Fibroblast of lung (primary cell): ENCODE measurements around the gene XCR1. TPM values are rescaled to one million over a fixed set of nuclear protein-coding genes. Genes with fewer than 3 reads are reported as not detected.

Experiments used
- DNase-seq, 2 donors: peaks; one replicate each; pipeline versions ENCODE4 v3.0.0 to v3.0.0-alpha.2; 2010; ENCODE audit warnings: low read depth in 2 of 2
- H2AFZ ChIP-seq: 2 replicates; pipeline ENCODE4 v1.5.1; 2012; ENCODE audit warnings: low read length, control low read depth, inconsistent platforms
- H3K27ac ChIP-seq: 2 replicates; pipeline ENCODE4 v1.5.1; 2011; ENCODE audit warnings: low read length, control low read depth; ENCODE audit not compliant: insufficient read depth
- H3K27me3 ChIP-seq: 2 replicates; pipeline ENCODE4 v1.5.1; 2011; ENCODE audit warnings: mild to moderate bottlenecking, low read length; ENCODE audit not compliant: control insufficient read depth, insufficient read depth
- H3K36me3 ChIP-seq: 2 replicates; pipeline ENCODE4 v1.5.1; 2011; ENCODE audit warnings: low read length; ENCODE audit not compliant: control insufficient read depth, insufficient read depth
- H3K4me1 ChIP-seq: 2 replicates; pipeline ENCODE4 v1.5.1; 2011; ENCODE audit warnings: low read length; ENCODE audit not compliant: control insufficient read depth, insufficient read depth; ENCODE audit errors: extremely low read depth
- H3K4me2 ChIP-seq: 2 replicates; pipeline ENCODE4 v1.5.1; 2011; ENCODE audit warnings: low read length, control low read depth; ENCODE audit not compliant: insufficient read depth; ENCODE audit errors: extremely low read depth
- H3K4me3 ChIP-seq, 4 experiments: fragments of 200-600 bp in 1 of 4; sonication (generic) in 1 of 4; replicated peaks in 1 of 4; 2 replicates each; pipeline ENCODE4 v1.5.1; 2011 to 2016; ENCODE audit warnings: low read length in 4 of 4, low read depth in 3 of 4, mild to moderate bottlenecking in 3 of 4, control low read depth in 2 of 4, inconsistent platforms in 1 of 4, mixed read lengths in 1 of 4; ENCODE audit not compliant: insufficient read depth in 1 of 4; ENCODE audit errors: control extremely low read depth in 1 of 4
- H3K79me2 ChIP-seq: 2 replicates; pipeline ENCODE4 v1.5.1; 2012; ENCODE audit warnings: mild to moderate bottlenecking, low read length, inconsistent platforms; ENCODE audit not compliant: control insufficient read depth, insufficient read depth
- H3K9ac ChIP-seq: 2 replicates; pipeline ENCODE4 v1.5.1; 2011; ENCODE audit warnings: mild to moderate bottlenecking, low read length, control low read depth; ENCODE audit not compliant: insufficient read depth
- H3K9me3 ChIP-seq: 2 replicates; pipeline ENCODE4 v1.5.1; 2012; ENCODE audit warnings: low read depth, low read length; ENCODE audit not compliant: control insufficient read depth, insufficient read depth
- H4K20me1 ChIP-seq: 2 replicates; pipeline ENCODE4 v1.5.1; 2011; ENCODE audit warnings: low read length; ENCODE audit not compliant: control insufficient read depth, insufficient read depth; ENCODE audit errors: extremely low read depth
- CTCF ChIP-seq, 2 donors: IDR thresholded peaks in 1 of 2; conservative IDR thresholded peaks in 1 of 2; 1 replicate in 1 of 2; 2 replicates in 1 of 2; pipeline ENCODE4 v1.5.1; 2011 to 2012; ENCODE audit warnings: low read length in 2 of 2, control low read depth in 1 of 2, inconsistent platforms in 1 of 2, low read depth in 1 of 2, mild to moderate bottlenecking in 1 of 2
- EZH2 ChIP-seq: IDR thresholded peaks from 2 replicates; pipeline ENCODE4 v1.5.1; 2012; ENCODE audit warnings: low read length, control low read depth, mild to moderate bottlenecking; ENCODE audit errors: missing control alignments
- polyA plus RNA-seq, 2 donors: library from polyadenylated mRNA; depleted of rRNA in 1 of 2; stranded (reverse) in 1 of 2; unstranded in 1 of 2; fragments of >200 nt; gene quantifications; 2 replicates each; pipeline ENCODE4 v1.2.1, GENCODE V29; 2011 to 2012; ENCODE audit warnings: missing spikeins in 1 of 2
- total RNA-seq: library from RNA; depleted of rRNA; stranded (reverse); fragments of >200 nt; gene quantifications from 2 replicates; pipeline ENCODE4 v1.2.1, GENCODE V29; 2014

XCR1 gene
- total and polyA plus RNA-seq, 2 donors (not counting 1 experiment from before 2014, with no cell fraction given), result under 0.01 to 0.01 TPM

GRCh38 chr3:45978006-45978761, 49.1 kb downstream of the XCR1 start:
- H3K9me3 ChIP-seq, result no peaks in the 10 kb centered on the region
- no peak overlapping the region for H3K4me2 ChIP-seq
- peaks cover 15% of the 10 kb centered on the region for H3K36me3 ChIP-seq
- H3K4me1 ChIP-seq, result peaks cover 13% of the 10 kb centered on the region
- H4K20me1 ChIP-seq, result no peaks in the 10 kb centered on the region
- H3K79me2 ChIP-seq, result no peaks in the 10 kb centered on the region
- H3K4me3 ChIP-seq, result no peak overlapping the region
- H2AFZ ChIP-seq, result no peak overlapping the region
- H3K9ac ChIP-seq, result no peak overlapping the region
- H3K27me3 ChIP-seq, result no peaks in the 10 kb centered on the region
- H3K27ac ChIP-seq, result no peak overlapping the region
- DNase-seq, result no peak
- TF ChIP-seq CTCF (conservative IDR thresholded peaks at IDR 0.05 in 1 of 2, IDR thresholded peaks at IDR 0.05 in 1 of 2; ENCODE audit: low read depth in 1 of 2, low read length in 2 of 2) (no peak), EZH2 (no peak)

- Histone ChIP-seq H3K9ac (no peak overlapping the region), H3K79me2 (no peaks in the 10 kb centered on the region), H3K4me3 (no peak overlapping the region), H3K4me1 (peaks cover 14% of the 10 kb centered on the region), H3K9me3 (no peaks in the 10 kb centered on the region), H2AFZ (no peak overlapping the region), H4K20me1 (no peaks in the 10 kb centered on the region), H3K27ac (no peak overlapping the region), H3K27me3 (no peaks in the 10 kb centered on the region), H3K4me2 (no peak overlapping the region), H3K36me3 (peaks cover 13% of the 10 kb centered on the region)
- DNase-seq, result no peak
- TF ChIP-seq EZH2, result no peak
- TF ChIP-seq CTCF (conservative IDR thresholded peaks at IDR 0.05 in 1 of 2, IDR thresholded peaks at IDR 0.05 in 1 of 2; ENCODE audit: low read depth in 1 of 2, low read length in 2 of 2), result no peak
These were observed 50.8 kb downstream of the XCR1 start for GRCh38 chr3:45976191-45977091.

- Histone ChIP-seq H3K4me2 (no peak overlapping the region), H3K4me3 (no peak overlapping the region), H3K9me3 (no peaks in the 10 kb centered on the region), H3K9ac (no peak overlapping the region), H3K27ac (no peak overlapping the region), H3K79me2 (no peaks in the 10 kb centered on the region), H3K36me3 (peaks cover 13% of the 10 kb centered on the region), H4K20me1 (no peaks in the 10 kb centered on the region), H3K4me1 (peaks cover 9% of the 10 kb centered on the region), H2AFZ (no peak overlapping the region), H3K27me3 (no peaks in the 10 kb centered on the region)
- TF ChIP-seq CTCF (conservative IDR thresholded peaks at IDR 0.05 in 1 of 2, IDR thresholded peaks at IDR 0.05 in 1 of 2; ENCODE audit: low read depth in 1 of 2, low read length in 2 of 2), result no peak
- DNase-seq, result no peak
These were observed 51.6 kb downstream of the XCR1 start for GRCh38 chr3:45975686-45976085.
